PC-9 (cell line): Measurements from ENCODE around the gene LCN12.

Source experiments
- CTCF ChIP-seq: fragments of 200-600 bp; sonication (generic); conservative IDR thresholded peaks from 2 replicates; pipeline ENCODE4 v1.6.1; 2017; ENCODE audit warnings: mixed run types, antibody characterized with exemption, mild to moderate bottlenecking, moderate library complexity
- EZH2 ChIP-seq: fragments of 200-600 bp; sonication (generic); IDR thresholded peaks from 2 replicates; pipeline ENCODE4 v1.8.0; 2017; ENCODE audit warnings: antibody characterized with exemption, low read depth

- TF ChIP-seq EZH2: no peak
- TF ChIP-seq CTCF: no peak
Measured at GRCh38 chr9:136974817-136975535, 22.9 kb downstream of the LCN12 start.
